Coronary artery (tissue), 2 donors: ENCODE data around the gene MRPL37.

Experiments
- DNase-seq: peaks from one replicate; pipeline ENCODE4 v3.0.0-alpha.2; 2017; ENCODE audit warnings: low spot score
- H3K27ac ChIP-seq, 2 donors: fragments of 200-600 bp; sonication (generic); one replicate each; pipeline ENCODE4 v1.5.1; 2016 to 2019
- H3K4me3 ChIP-seq: fragments of 200-600 bp; sonication (generic); 2 replicates; pipeline ENCODE4 v1.5.1; 2016; ENCODE audit warnings: mild to moderate bottlenecking, moderate library complexity
- CTCF ChIP-seq: fragments of 200-600 bp; sonication (generic); IDR thresholded peaks from one replicate; pipeline ENCODE4 v1.5.1; 2019; ENCODE audit warnings: antibody characterized with exemption

The MRPL37 gene

GRCh38 chr1:54256522-54257345, 56.8 kb downstream of the MRPL37 start:
- TF ChIP-seq CTCF, result no peak
- Histone ChIP-seq H3K4me3 (no peak overlapping the region), H3K27ac (no peak overlapping the region)
- DNase-seq, result no peak

- DNase-seq, result no peak
- Histone ChIP-seq H3K27ac (no peak overlapping the region), H3K4me3 (no peak overlapping the region)
- TF ChIP-seq CTCF, result no peak
Observed at GRCh38 chr1:54257346-54257620, 57.3 kb downstream of the MRPL37 start.

- Histone ChIP-seq H3K4me3 (no peak overlapping the region), H3K27ac (no peak overlapping the region)
- no peak for DNase-seq
- no peak for TF ChIP-seq CTCF
Observed at GRCh38 chr1:54257876-54258275, 57.9 kb downstream of the MRPL37 start.

- no peak for TF ChIP-seq CTCF
- Histone ChIP-seq H3K4me3 (no peak overlapping the region), H3K27ac (no peak overlapping the region)
- no peak for DNase-seq
Observed at GRCh38 chr1:54259546-54260140, 59.7 kb downstream of the MRPL37 start.

GRCh38 chr1:54260810-54261209, 60.8 kb downstream of the MRPL37 start:
- TF ChIP-seq CTCF, result no peak
- H3K4me3 ChIP-seq, result no peak overlapping the region
- no peak overlapping the region for H3K27ac ChIP-seq
- DNase-seq, result no peak

GRCh38 chr1:54262244-54262643, 62.3 kb downstream of the MRPL37 start:
- no peak for DNase-seq
- no peak for TF ChIP-seq CTCF
- no peak overlapping the region for H3K4me3 ChIP-seq
- H3K27ac ChIP-seq, result no peak overlapping the region

GRCh38 chr1:54263601-54264226, 63.7 kb downstream of the MRPL37 start:
- H3K4me3 ChIP-seq, result no peak overlapping the region
- no peak for DNase-seq
- no peak for TF ChIP-seq CTCF
- H3K27ac ChIP-seq, result peak overlapping the region in 1 of 2 donors; percentile 13
